Calu3 (cell line): Measurements from ENCODE around the gene NKX1-2. TPM values are rescaled to one million over a fixed set of nuclear protein-coding genes. Genes with fewer than 3 reads are reported as not detected.

Experiments
- BruUV-seq: library from RNA; stranded (reverse); fragments of 400-500 nt; replicated peaks from 2 replicates; lab custom pipeline; 2021; lab: Mats Ljungman, UMichigan
- CTCF ChIA-PET: fragments of 300-600 bp; sonication (Branson Sonifier 250); formaldehyde crosslinking; loops from one replicate; lab custom pipeline; 2022; ENCODE audit warnings: antibody characterized with exemption; lab: Charles Lee
- DNase-seq: peaks from one replicate; pipeline ENCODE4 v3.0.0; 2022
- H3K27ac Mint-ChIP-seq: one replicate; pipeline ENCODE4 v1.8.0; 2022; ENCODE audit warnings: mixed read lengths; ENCODE audit not compliant: unreplicated experiment
- H3K27me3 Mint-ChIP-seq: one replicate; pipeline ENCODE4 v1.8.0; 2022; ENCODE audit warnings: mixed read lengths; ENCODE audit not compliant: unreplicated experiment
- H3K36me3 Mint-ChIP-seq: one replicate; pipeline ENCODE4 v1.8.0; 2022; ENCODE audit warnings: mild to moderate bottlenecking, moderate library complexity, mixed read lengths; ENCODE audit not compliant: insufficient read depth, unreplicated experiment
- H3K4me1 Mint-ChIP-seq: one replicate; pipeline ENCODE4 v1.8.0; 2022; ENCODE audit warnings: mild to moderate bottlenecking, low read depth, mixed read lengths; ENCODE audit not compliant: unreplicated experiment
- H3K4me3 Mint-ChIP-seq: one replicate; pipeline ENCODE4 v1.8.0; 2022; ENCODE audit warnings: mild to moderate bottlenecking, low read depth, moderate library complexity, mixed read lengths; ENCODE audit not compliant: unreplicated experiment
- H3K9me3 Mint-ChIP-seq: one replicate; pipeline ENCODE4 v1.8.0; 2022; ENCODE audit warnings: low read depth, mixed read lengths; ENCODE audit not compliant: unreplicated experiment
- intact Hi-C: fragments of 100-400 bp; cut with micrococcal nuclease; formaldehyde crosslinking; loops from one replicate; pipeline ENCODE4 v1.10.0; 2022; ENCODE audit not compliant: unreplicated experiment
- total RNA-seq: library from RNA; stranded (reverse); gene quantifications from 2 replicates; pipeline ENCODE4 v1.2.3, GENCODE V29; 2022
- TF ChIP-seq, protein P1 (sequence below): fragments of 200-600 bp; IDR thresholded peaks from one replicate; pipeline ENCODE4 v1.8.0; 2022; ENCODE audit warnings: antibody characterized with exemption; ENCODE audit not compliant: unreplicated experiment

Gene NKX1-2
- total RNA-seq, 1 experiment from 2014 or later, result not detected

DNA sequence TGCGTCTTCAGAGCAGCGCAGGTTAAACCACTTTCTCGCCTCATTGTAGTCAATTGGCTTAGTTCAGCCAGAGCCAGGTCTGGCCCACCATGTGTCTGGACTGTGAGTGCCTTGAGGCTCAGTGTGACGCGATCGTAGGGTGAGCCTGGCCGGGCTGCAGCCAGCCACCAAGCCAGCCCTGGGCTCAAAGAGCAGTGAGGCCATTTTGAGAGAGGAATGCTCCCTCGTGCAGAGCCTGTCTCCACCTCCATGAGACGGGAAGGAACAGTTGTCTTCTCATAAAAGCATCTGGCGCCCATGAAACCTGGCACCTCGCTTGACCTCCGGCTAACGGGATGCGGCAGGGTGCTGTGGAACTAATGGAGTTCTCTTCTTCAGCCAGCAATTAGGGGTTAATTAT is 46.3 kb upstream of the NKX1-2 start:
- H3K4me3 Mint-ChIP-seq, result no peak overlapping the region
- H3K27ac Mint-ChIP-seq, result no peak overlapping the region
- no peaks in the 10 kb centered on the region for H3K36me3 Mint-ChIP-seq
- no peaks in the 10 kb centered on the region for H3K9me3 Mint-ChIP-seq
- no peaks in the 10 kb centered on the region for H3K4me1 Mint-ChIP-seq
- no peak for DNase-seq
- TF ChIP-seq, protein P1, sequence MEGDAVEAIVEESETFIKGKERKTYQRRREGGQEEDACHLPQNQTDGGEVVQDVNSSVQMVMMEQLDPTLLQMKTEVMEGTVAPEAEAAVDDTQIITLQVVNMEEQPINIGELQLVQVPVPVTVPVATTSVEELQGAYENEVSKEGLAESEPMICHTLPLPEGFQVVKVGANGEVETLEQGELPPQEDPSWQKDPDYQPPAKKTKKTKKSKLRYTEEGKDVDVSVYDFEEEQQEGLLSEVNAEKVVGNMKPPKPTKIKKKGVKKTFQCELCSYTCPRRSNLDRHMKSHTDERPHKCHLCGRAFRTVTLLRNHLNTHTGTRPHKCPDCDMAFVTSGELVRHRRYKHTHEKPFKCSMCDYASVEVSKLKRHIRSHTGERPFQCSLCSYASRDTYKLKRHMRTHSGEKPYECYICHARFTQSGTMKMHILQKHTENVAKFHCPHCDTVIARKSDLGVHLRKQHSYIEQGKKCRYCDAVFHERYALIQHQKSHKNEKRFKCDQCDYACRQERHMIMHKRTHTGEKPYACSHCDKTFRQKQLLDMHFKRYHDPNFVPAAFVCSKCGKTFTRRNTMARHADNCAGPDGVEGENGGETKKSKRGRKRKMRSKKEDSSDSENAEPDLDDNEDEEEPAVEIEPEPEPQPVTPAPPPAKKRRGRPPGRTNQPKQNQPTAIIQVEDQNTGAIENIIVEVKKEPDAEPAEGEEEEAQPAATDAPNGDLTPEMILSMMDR, result no peak
- H3K27me3 Mint-ChIP-seq, result no peaks in the 10 kb centered on the region
- CTCF ChIA-PET, result no interaction called here
- no TSS peak for BruUV-seq
- intact Hi-C loops, result no loop called here

DNA sequence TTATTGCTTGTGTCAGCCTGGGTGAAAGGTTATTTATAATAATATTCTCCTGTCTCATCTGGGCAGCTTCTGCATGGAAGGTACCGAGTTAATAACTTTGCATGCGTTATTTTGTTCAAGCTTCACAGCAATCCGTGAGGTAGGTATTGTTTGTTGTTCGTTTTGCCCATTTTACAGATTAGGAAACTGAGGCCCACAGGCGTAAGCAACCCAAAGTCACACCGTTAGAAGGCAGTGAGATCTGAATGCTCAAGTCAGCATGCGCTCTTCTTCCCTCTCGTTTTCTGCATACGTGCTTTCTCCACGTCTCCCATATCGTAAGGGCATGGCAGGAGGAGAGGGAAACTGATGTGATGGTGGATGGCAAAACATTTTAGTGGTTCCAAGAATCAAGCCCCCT is 45.9 kb upstream of the NKX1-2 start:
- Mint-ChIP-seq H3K36me3 (no peaks in the 10 kb centered on the region), H3K27me3 (no peaks in the 10 kb centered on the region), H3K27ac (no peak overlapping the region), H3K4me3 (no peak overlapping the region), H3K9me3 (no peaks in the 10 kb centered on the region), H3K4me1 (no peaks in the 10 kb centered on the region)
- BruUV-seq, result no TSS peak
- intact Hi-C loops, result no loop called here
- CTCF ChIA-PET, result no interaction called here
- DNase-seq, result no peak
- TF ChIP-seq, protein P1, result no peak

DNA sequence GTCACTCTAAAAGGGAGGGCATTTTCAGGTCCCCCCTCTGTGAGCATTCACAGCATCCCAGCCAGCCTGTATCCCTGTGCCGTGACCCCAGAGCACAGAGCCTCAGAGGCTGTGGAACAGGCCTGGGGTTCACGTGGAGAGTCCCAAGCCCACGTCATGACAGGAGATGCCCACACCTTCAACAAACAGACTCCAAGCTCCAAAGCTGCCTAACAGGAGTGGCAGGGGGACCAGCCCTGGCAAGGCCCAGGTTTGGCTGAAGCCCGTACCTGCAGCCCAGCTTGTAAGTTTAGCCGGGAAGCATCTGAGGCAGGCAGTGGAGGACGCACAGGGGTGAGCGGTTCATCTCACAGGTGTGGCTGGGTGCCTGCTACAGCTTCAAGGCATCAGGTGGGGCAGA is 45.3 kb upstream of the NKX1-2 start:
- no TSS peak for BruUV-seq
- Mint-ChIP-seq H3K27me3 (no peaks in the 10 kb centered on the region), H3K4me3 (no peak overlapping the region), H3K27ac (no peak overlapping the region), H3K4me1 (no peaks in the 10 kb centered on the region), H3K9me3 (no peaks in the 10 kb centered on the region), H3K36me3 (no peaks in the 10 kb centered on the region)
- CTCF ChIA-PET, result no interaction called here
- DNase-seq, result no peak
- intact Hi-C loops, result no loop called here
- TF ChIP-seq, protein P1, result no peak

DNA sequence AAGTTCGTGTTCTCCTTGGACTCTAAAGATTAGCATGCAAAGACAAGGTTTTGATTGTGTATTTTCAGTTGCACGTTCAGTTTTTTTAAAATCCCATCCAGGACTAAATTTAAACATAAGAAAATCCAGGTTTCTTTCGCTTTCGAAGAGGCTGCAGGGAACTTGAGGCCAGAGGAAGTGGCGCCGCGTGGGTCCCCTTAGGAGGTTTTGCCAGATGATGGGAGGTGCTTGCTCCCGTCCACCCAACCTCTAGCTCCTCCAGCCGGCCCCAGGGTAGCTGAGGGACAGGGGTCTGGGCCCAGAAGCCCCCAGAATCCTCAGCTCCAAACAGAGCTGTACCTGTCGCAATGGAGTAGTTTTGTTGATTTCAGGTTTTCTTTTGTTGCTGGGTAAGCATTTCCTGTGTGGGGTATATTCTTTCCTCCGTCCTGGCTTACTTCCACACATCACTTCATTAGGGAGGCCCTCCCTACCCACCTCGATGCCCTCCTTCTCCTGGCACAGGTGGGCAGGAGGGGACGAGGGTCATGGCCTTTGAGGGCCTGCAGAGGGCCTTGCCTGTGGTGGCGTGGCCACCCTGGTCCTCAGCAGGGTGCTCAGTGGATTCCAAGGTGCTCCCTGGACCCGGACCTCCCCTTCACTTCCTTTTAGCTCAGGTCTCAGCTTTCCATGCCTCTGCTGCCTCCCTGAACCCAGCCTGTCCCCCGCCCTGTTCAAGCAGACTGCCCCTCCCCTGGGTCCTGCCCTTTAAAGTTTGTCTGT is 44.4 kb upstream of the NKX1-2 start:
- no TSS peak for BruUV-seq
- Mint-ChIP-seq H3K27ac (no peak overlapping the region), H3K36me3 (no peaks in the 10 kb centered on the region), H3K4me1 (no peaks in the 10 kb centered on the region), H3K9me3 (no peaks in the 10 kb centered on the region), H3K27me3 (no peaks in the 10 kb centered on the region), H3K4me3 (no peak overlapping the region)
- CTCF ChIA-PET, result no interaction called here
- no peak for DNase-seq
- intact Hi-C loops, result no loop called here
- TF ChIP-seq, protein P1, result no peak
